Sigmoid colon (tissue), 3 donors: ENCODE data around the gene WNT6.

Source experiments
- CTCF ChIP-seq, 4 experiments: fragments of 450-650 bp in 3 of 4; fragments of 200-600 bp in 1 of 4; IDR thresholded peaks; one replicate each; pipeline ENCODE4 v1.5.1; 2016 to 2019; ENCODE audit warnings: antibody characterized with exemption in 4 of 4, mild to moderate bottlenecking in 3 of 4, moderate library complexity in 2 of 4
- POLR2A ChIP-seq, 2 donors: fragments of 450-650 bp; IDR thresholded peaks; one replicate each; pipeline ENCODE4 v1.6.1; 2016; ENCODE audit warnings: antibody characterized with exemption in 2 of 2, mild to moderate bottlenecking in 2 of 2, moderate library complexity in 2 of 2

GRCh38 chr2:218896501-218897393 is 37.1 kb downstream of the WNT6 start:
- no peak for TF ChIP-seq CTCF (IDR thresholded peaks at IDR 0.05)
- no peak for TF ChIP-seq POLR2A (IDR thresholded peaks at IDR 0.05)
